ENCODE measurements around the gene NMT2. TPM values are rescaled to one million over a fixed set of nuclear protein-coding genes. Genes with fewer than 3 reads are reported as not detected.

The NMT2 gene
- total RNA-seq, 1 donor from 2014 or later: 12.4 TPM

GRCh38 chr10:15058689-15059088, 109.8 kb downstream of the NMT2 start:
- peaks cover 4% of the 10 kb centered on the region for H3K27me3 ChIP-seq (ENCODE audit: low read depth)
- no peaks in the 10 kb centered on the region for H3K4me1 ChIP-seq
- H3K36me3 ChIP-seq: no peaks in the 10 kb centered on the region
- no peak for TF ChIP-seq CTCF (IDR thresholded peaks at IDR 0.05; ENCODE audit: borderline replicate concordance)
- H3K9me3 ChIP-seq (replicated peaks): peaks cover 37% of the 10 kb centered on the region
- no peak overlapping the region for H3K4me3 ChIP-seq
- intact Hi-C loops (cut with micrococcal nuclease): no loop called here
- H3K27ac ChIP-seq (replicated peaks): no peak overlapping the region
- DNase-seq: no peak

Other genes starting within 250 kb of the NMT2 start
- 3.0 TPM for gene DCLRE1C, start 214.6 kb downstream of the NMT2 start, total RNA-seq
- gene MEIG1, start 209.3 kb downstream of the NMT2 start, total RNA-seq: not detected
- not detected for gene OLAH, start 124.8 kb downstream of the NMT2 start, total RNA-seq
- gene ACBD7, start 79.9 kb downstream of the NMT2 start, total RNA-seq: not detected
- gene RPP38, start 71.3 kb downstream of the NMT2 start, total RNA-seq: 9.9 TPM
- gene FAM171A1, start 202.6 kb upstream of the NMT2 start, total RNA-seq: 8.3 TPM

Data from left ventricle myocardium inferior (tissue), 1 donor.